Right cardiac atrium (tissue), 5 donors: ENCODE data around the gene CELF5. TPM values are rescaled to one million over a fixed set of nuclear protein-coding genes. Genes with fewer than 3 reads are reported as not detected.

ENCODE experiments used
- ATAC-seq, 2 donors: fragments of 200-7000 bp; cut with Tn5 transposase; one replicate each; pipeline versions ENCODE4 v1.8.0 to v1.9.1; 2020; ENCODE audit warnings: moderate library complexity in 2 of 2, mild to moderate bottlenecking in 1 of 2
- DNase-seq, 3 donors: peaks; one replicate each; pipeline ENCODE4 v3.0.0-alpha.2; 2020
- H3K27ac ChIP-seq: one replicate; pipeline ENCODE4 v1.5.1; 2013; ENCODE audit warnings: mild to moderate bottlenecking, low read length, control low read depth, moderate library complexity
- H3K27me3 ChIP-seq: one replicate; pipeline ENCODE4 v1.6.1; 2013; ENCODE audit not compliant: control insufficient read depth, insufficient read depth
- H3K4me1 ChIP-seq: one replicate; pipeline ENCODE4 v1.6.1; 2013; ENCODE audit warnings: low read length; ENCODE audit not compliant: control insufficient read depth, insufficient read depth
- H3K4me3 ChIP-seq: one replicate; pipeline ENCODE4 v1.5.1; 2013; ENCODE audit warnings: low read length, control low read depth
- H3K9me3 ChIP-seq: one replicate; pipeline ENCODE4 v1.6.1; 2013; ENCODE audit warnings: low read length; ENCODE audit not compliant: control insufficient read depth
- WGBS: extraction: QIAGEN DNeasy Blood & Tissue Kit; methylation state at CpG from one replicate; pipeline ENCODE4 v1.1.7; 2013; 5-methylcytosine and 5-hydroxymethylcytosine counted together
- intact Hi-C, 4 donors: fragments of 100-400 bp; cut with DNase I; formaldehyde crosslinking; loops; one replicate each; pipeline versions ENCODE4 v1.11.0 to v1.14.0; 2022 to 2023
- polyA plus RNA-seq: library from polyadenylated mRNA; stranded (reverse); fragments of 200-250 nt; gene quantifications from one replicate; pipeline ENCODE4 v1.2.3, GENCODE V29; 2013
- total RNA-seq, 4 donors: library from RNA; stranded (reverse); fragmentation: NEBNext Ultra II Directional; extraction: Animal tissue kit (Norgen Biotek cat#: 25700); gene quantifications; one replicate each; pipeline ENCODE4 v1.2.1, GENCODE V29; 2021
- donor health status: healthy with polysubstance abuse.
- donor health status: DM: no; HTN: yes; CAD: no.
- donor health status: DM: no; HTN: no; CAD: no.
- donor health status: DM: no; HTN: yes; CAD: no; lungs with severe emphysema.
- donor health status: DM: yes; HTN: yes; CAD: no.

Gene CELF5
- total and polyA plus RNA-seq, 5 donors = 0.14 to 0.20 TPM; not detected in 3

- Histone ChIP-seq H3K9me3 (peaks cover 4% of the 10 kb centered on the region), H3K4me1 (no peaks in the 10 kb centered on the region), H3K4me3 (no peak overlapping the region), H3K27me3 (no peaks in the 10 kb centered on the region), H3K27ac (no peak overlapping the region)
- ATAC-seq = no peak
- peak in 1 of 3 donors; percentile 6 for DNase-seq
- WGBS = 90% methylated on average over 2 of the region's 2 CpGs
- intact Hi-C loops = no loop called here
Measured at GRCh38 chr19:3252650-3253049, 28.2 kb downstream of the CELF5 start.

- intact Hi-C loops = no loop called here
- no peaks in the 10 kb centered on the region for H3K27me3 ChIP-seq
- H3K9me3 ChIP-seq = peaks cover 4% of the 10 kb centered on the region
- ATAC-seq (no peak), DNase-seq (no peak)
- 56% methylated on average over 3 of the region's 3 CpGs for WGBS
- H3K4me1 ChIP-seq = no peaks in the 10 kb centered on the region
- H3K27ac ChIP-seq = no peak overlapping the region
- no peak overlapping the region for H3K4me3 ChIP-seq
Measured at GRCh38 chr19:3253270-3253669, 28.8 kb downstream of the CELF5 start.

- no peak for DNase-seq
- H3K27me3 ChIP-seq = no peaks in the 10 kb centered on the region
- no peak overlapping the region for H3K4me3 ChIP-seq
- no peak overlapping the region for H3K27ac ChIP-seq
- intact Hi-C loops = no loop called here
- no peaks in the 10 kb centered on the region for H3K4me1 ChIP-seq
- H3K9me3 ChIP-seq = peaks cover 4% of the 10 kb centered on the region
- ATAC-seq = no peak
Measured at GRCh38 chr19:3254520-3254919, 30.1 kb downstream of the CELF5 start.

GRCh38 chr19:3257071-3257470 lies 32.6 kb downstream of the CELF5 start:
- Histone ChIP-seq H3K27ac (no peak overlapping the region), H3K4me3 (no peak overlapping the region), H3K27me3 (no peaks in the 10 kb centered on the region), H3K4me1 (no peaks in the 10 kb centered on the region), H3K9me3 (peaks cover 4% of the 10 kb centered on the region)
- no peak for DNase-seq
- ATAC-seq = no peak
- intact Hi-C loops = no loop called here
- WGBS = 85% methylated on average over 8 of the region's 8 CpGs

- H3K4me1 ChIP-seq = no peaks in the 10 kb centered on the region
- H3K9me3 ChIP-seq = no peaks in the 10 kb centered on the region
- H3K27me3 ChIP-seq = no peaks in the 10 kb centered on the region
- WGBS = 88% methylated on average over 7 of the region's 7 CpGs
- DNase-seq = no peak
- intact Hi-C loops = no loop called here
- H3K27ac ChIP-seq = no peak overlapping the region
- no peak overlapping the region for H3K4me3 ChIP-seq
- no peak for ATAC-seq
Measured at GRCh38 chr19:3262362-3262761, 37.9 kb downstream of the CELF5 start.

GRCh38 chr19:3263866-3264265 lies 39.4 kb downstream of the CELF5 start:
- H3K27ac ChIP-seq = no peak overlapping the region
- 86% methylated on average over 9 of the region's 9 CpGs for WGBS

GRCh38 chr19:3265432-3265831 lies 41.0 kb downstream of the CELF5 start:
- H3K4me3 ChIP-seq = no peak overlapping the region
- H3K4me1 ChIP-seq = no peaks in the 10 kb centered on the region
- intact Hi-C loops = no loop called here
- 73% methylated on average over 6 of the region's 6 CpGs for WGBS
- H3K27ac ChIP-seq = no peak overlapping the region
- ATAC-seq (no peak), DNase-seq (no peak)
- no peaks in the 10 kb centered on the region for H3K27me3 ChIP-seq
- H3K9me3 ChIP-seq = no peaks in the 10 kb centered on the region

More at GRCh38 chr19:3263866-3264265, 39.4 kb downstream of the CELF5 start:
- no peak overlapping the region for H3K4me3 ChIP-seq
- no peaks in the 10 kb centered on the region for H3K4me1 ChIP-seq
- intact Hi-C loops = no loop called here
- ATAC-seq (no peak), DNase-seq (no peak)
- H3K27me3 ChIP-seq = no peaks in the 10 kb centered on the region
- no peaks in the 10 kb centered on the region for H3K9me3 ChIP-seq

- Histone ChIP-seq H3K4me1 (no peaks in the 10 kb centered on the region), H3K4me3 (no peak overlapping the region), H3K9me3 (no peaks in the 10 kb centered on the region), H3K27ac (no peak overlapping the region), H3K27me3 (no peaks in the 10 kb centered on the region)
- ATAC-seq (no peak), DNase-seq (no peak)
- intact Hi-C loops = no loop called here
- WGBS = 83% methylated on average over 19 of the region's 19 CpGs
Measured at GRCh38 chr19:3266092-3266693, 41.7 kb downstream of the CELF5 start.

GRCh38 chr19:3266792-3267514 lies 42.5 kb downstream of the CELF5 start:
- 44% methylated on average over 30 of the region's 30 CpGs for WGBS
- no peak overlapping the region for H3K27ac ChIP-seq
- H3K4me1 ChIP-seq = no peaks in the 10 kb centered on the region
- no peaks in the 10 kb centered on the region for H3K9me3 ChIP-seq
- intact Hi-C loops = no loop called here
- DNase-seq (no peak), ATAC-seq (no peak)
- no peaks in the 10 kb centered on the region for H3K27me3 ChIP-seq
- H3K4me3 ChIP-seq = no peak overlapping the region

GRCh38 chr19:3268326-3268725 lies 43.9 kb downstream of the CELF5 start:
- intact Hi-C loops = no loop called here
- ATAC-seq = no peak
- Histone ChIP-seq H3K4me1 (no peaks in the 10 kb centered on the region), H3K27ac (no peak overlapping the region), H3K4me3 (no peak overlapping the region), H3K9me3 (peaks cover 5% of the 10 kb centered on the region), H3K27me3 (no peaks in the 10 kb centered on the region)
- no peak for DNase-seq
- 84% methylated on average over 15 of the region's 15 CpGs for whole genome bisulfite sequencing

GRCh38 chr19:3268763-3269162 lies 44.3 kb downstream of the CELF5 start:
- Histone ChIP-seq H3K9me3 (peaks cover 5% of the 10 kb centered on the region), H3K4me3 (no peak overlapping the region), H3K27ac (no peak overlapping the region), H3K27me3 (no peaks in the 10 kb centered on the region), H3K4me1 (no peaks in the 10 kb centered on the region)
- no peak for ATAC-seq
- no peak for DNase-seq
- intact Hi-C loops = no loop called here
- 67% methylated on average over 6 of the region's 6 CpGs for WGBS
